ENCODE measurements around the gene DUSP10. TPM values are rescaled to one million over a fixed set of nuclear protein-coding genes. Genes with fewer than 3 reads are reported as not detected.

DUSP10 gene
- total RNA-seq, 1 donor: 62.2 TPM

DNA sequence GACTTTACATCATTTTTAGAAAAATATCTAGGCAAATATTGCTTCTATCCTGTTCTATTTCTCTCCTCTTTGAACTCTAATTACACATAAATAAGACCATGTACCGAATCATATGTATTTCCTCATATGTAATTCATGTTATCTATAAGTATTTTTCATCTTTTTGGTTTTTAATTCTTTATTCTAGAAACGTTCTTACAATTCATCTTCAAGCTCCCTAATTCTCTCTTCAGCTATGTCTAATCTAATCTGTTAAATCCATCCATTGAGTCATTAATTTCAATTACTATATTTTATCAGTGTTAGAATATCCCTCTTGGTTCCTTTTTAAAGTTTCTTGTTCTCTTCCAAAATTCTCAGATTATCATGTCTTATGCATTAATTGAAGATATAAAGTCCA, 61.8 kb downstream of the DUSP10 start:
- Histone ChIP-seq H3K36me3 (ENCODE audit: insufficient read depth, low read length) (no peaks in the 10 kb centered on the region), H3K4me2 (ENCODE audit: insufficient read depth, low read length) (no peak overlapping the region), H3K9me3 (ENCODE audit: low read depth, low read length) (no peaks in the 10 kb centered on the region), H3K4me1 (ENCODE audit: insufficient read depth, low read length) (no peaks in the 10 kb centered on the region), H3K79me2 (ENCODE audit: insufficient read depth, low read length) (no peaks in the 10 kb centered on the region), H3K27me3 (ENCODE audit: insufficient read depth, low read length) (no peaks in the 10 kb centered on the region), H3K27ac (ENCODE audit: low read depth, low read length) (no peak overlapping the region), H2AFZ (ENCODE audit: low read length) (no peak overlapping the region), H3K4me3 (ENCODE audit: insufficient read depth, low read length) (no peak overlapping the region), H4K20me1 (ENCODE audit: insufficient read depth, low read length) (no peaks in the 10 kb centered on the region)
- TF ChIP-seq, protein P1, sequence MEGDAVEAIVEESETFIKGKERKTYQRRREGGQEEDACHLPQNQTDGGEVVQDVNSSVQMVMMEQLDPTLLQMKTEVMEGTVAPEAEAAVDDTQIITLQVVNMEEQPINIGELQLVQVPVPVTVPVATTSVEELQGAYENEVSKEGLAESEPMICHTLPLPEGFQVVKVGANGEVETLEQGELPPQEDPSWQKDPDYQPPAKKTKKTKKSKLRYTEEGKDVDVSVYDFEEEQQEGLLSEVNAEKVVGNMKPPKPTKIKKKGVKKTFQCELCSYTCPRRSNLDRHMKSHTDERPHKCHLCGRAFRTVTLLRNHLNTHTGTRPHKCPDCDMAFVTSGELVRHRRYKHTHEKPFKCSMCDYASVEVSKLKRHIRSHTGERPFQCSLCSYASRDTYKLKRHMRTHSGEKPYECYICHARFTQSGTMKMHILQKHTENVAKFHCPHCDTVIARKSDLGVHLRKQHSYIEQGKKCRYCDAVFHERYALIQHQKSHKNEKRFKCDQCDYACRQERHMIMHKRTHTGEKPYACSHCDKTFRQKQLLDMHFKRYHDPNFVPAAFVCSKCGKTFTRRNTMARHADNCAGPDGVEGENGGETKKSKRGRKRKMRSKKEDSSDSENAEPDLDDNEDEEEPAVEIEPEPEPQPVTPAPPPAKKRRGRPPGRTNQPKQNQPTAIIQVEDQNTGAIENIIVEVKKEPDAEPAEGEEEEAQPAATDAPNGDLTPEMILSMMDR (IDR thresholded peaks at IDR 0.05; ENCODE audit: extremely low read depth, low read depth, low read length): no peak
- no peak for DNase-seq (ENCODE audit: insufficient read length, low spot score, missing footprints)

GRCh38 chr1:221678014-221678413, 63.9 kb downstream of the DUSP10 start:
- H3K36me3 ChIP-seq (ENCODE audit: insufficient read depth, low read length): no peaks in the 10 kb centered on the region
- TF ChIP-seq, protein P1 (IDR thresholded peaks at IDR 0.05; ENCODE audit: extremely low read depth, low read depth, low read length): no peak
- H3K4me2 ChIP-seq (ENCODE audit: insufficient read depth, low read length): no peak overlapping the region
- no peak overlapping the region for H3K4me3 ChIP-seq (ENCODE audit: insufficient read depth, low read length)
- no peak overlapping the region for H2AFZ ChIP-seq (ENCODE audit: low read length)
- H4K20me1 ChIP-seq (ENCODE audit: insufficient read depth, low read length): no peaks in the 10 kb centered on the region
- DNase-seq (ENCODE audit: insufficient read length, low spot score, missing footprints): no peak
- no peaks in the 10 kb centered on the region for H3K9me3 ChIP-seq (ENCODE audit: low read depth, low read length)
- no peaks in the 10 kb centered on the region for H3K27me3 ChIP-seq (ENCODE audit: insufficient read depth, low read length)
- no peaks in the 10 kb centered on the region for H3K79me2 ChIP-seq (ENCODE audit: insufficient read depth, low read length)
- H3K27ac ChIP-seq (ENCODE audit: low read depth, low read length): no peak overlapping the region
- H3K4me1 ChIP-seq (ENCODE audit: insufficient read depth, low read length): no peaks in the 10 kb centered on the region

DNA sequence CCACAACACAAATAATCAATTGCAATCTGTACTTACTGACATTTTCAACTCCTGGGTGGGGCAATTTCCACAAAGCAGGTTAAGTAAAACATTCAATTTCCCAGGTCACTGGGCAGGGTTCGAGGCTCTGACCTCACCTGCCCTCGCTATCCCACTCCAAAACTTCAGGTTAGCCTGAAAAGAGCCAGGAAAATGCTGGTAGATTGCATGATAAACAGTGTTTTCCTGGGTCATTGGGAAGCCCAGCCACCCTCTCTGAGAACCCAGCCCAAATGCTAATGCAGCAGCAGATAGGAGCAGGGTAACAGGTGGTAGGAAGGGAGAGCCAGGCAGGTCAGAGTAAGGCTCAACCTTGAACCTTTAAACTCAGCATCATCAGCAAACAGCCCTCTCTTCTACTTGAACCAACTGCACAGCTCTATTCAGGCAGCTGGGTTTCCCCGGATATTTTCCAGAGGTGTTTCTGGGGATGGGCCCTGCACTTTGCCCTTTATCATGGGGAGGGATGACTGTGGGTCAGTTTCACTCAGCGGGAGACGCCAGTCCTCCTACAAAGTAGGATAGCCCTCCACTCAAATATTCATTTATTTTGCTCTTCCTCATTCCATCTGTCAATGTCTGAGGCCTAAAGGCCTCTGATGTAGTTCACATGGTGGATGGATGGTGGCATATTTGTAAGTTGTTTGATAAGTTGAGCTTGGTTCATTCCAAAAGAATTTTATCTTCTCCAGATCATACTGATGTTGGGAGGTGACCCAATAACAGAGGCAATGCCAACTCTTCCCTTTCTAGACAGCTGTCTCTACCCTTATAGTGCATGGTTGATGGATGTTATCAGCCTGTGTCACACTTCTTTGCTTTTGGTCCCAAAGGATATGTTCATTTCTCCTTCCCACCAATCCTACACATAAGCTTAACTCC, 65.7 kb downstream of the DUSP10 start:
- Histone ChIP-seq H3K79me2 (ENCODE audit: insufficient read depth, low read length) (no peaks in the 10 kb centered on the region), H3K36me3 (ENCODE audit: insufficient read depth, low read length) (no peaks in the 10 kb centered on the region), H3K4me2 (ENCODE audit: insufficient read depth, low read length) (no peak overlapping the region), H3K4me1 (ENCODE audit: insufficient read depth, low read length) (peaks cover 15% of the 10 kb centered on the region), H3K27me3 (ENCODE audit: insufficient read depth, low read length) (no peaks in the 10 kb centered on the region), H3K27ac (ENCODE audit: low read depth, low read length) (no peak overlapping the region), H2AFZ (ENCODE audit: low read length) (no peak overlapping the region), H4K20me1 (ENCODE audit: insufficient read depth, low read length) (no peaks in the 10 kb centered on the region), H3K9me3 (ENCODE audit: low read depth, low read length) (no peaks in the 10 kb centered on the region), H3K4me3 (ENCODE audit: insufficient read depth, low read length) (no peak overlapping the region)
- TF ChIP-seq, protein P1 (IDR thresholded peaks at IDR 0.05; ENCODE audit: extremely low read depth, low read depth, low read length): no peak
- no peak for DNase-seq (ENCODE audit: insufficient read length, low spot score, missing footprints)

DNA sequence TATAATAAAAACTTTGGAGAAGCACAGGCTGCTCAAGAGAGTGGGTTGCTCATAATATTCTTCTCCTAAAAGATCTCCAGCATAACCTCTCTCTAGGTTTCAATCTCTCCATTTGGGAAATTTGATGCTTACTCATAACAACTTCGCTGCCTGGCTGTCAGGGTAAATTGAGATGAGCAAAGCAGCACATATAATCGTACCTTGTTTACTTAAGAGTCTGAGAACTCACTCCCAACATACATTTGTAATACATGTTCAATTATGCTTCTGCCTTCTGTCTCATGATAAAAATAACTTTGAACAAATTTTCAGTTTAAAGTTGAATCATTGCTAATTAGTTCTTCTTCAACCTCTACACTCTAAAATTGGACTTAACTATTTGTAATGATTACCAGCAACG, 68.9 kb downstream of the DUSP10 start:
- TF ChIP-seq, protein P1 (IDR thresholded peaks at IDR 0.05; ENCODE audit: extremely low read depth, low read depth, low read length): no peak
- Histone ChIP-seq H3K27ac (ENCODE audit: low read depth, low read length) (no peak overlapping the region), H4K20me1 (ENCODE audit: insufficient read depth, low read length) (no peaks in the 10 kb centered on the region), H3K79me2 (ENCODE audit: insufficient read depth, low read length) (no peaks in the 10 kb centered on the region), H3K4me3 (ENCODE audit: insufficient read depth, low read length) (no peak overlapping the region), H2AFZ (ENCODE audit: low read length) (no peak overlapping the region), H3K27me3 (ENCODE audit: insufficient read depth, low read length) (no peaks in the 10 kb centered on the region), H3K4me2 (ENCODE audit: insufficient read depth, low read length) (no peak overlapping the region), H3K4me1 (ENCODE audit: insufficient read depth, low read length) (peaks cover 22% of the 10 kb centered on the region), H3K36me3 (ENCODE audit: insufficient read depth, low read length) (no peaks in the 10 kb centered on the region), H3K9me3 (ENCODE audit: low read depth, low read length) (no peaks in the 10 kb centered on the region)
- DNase-seq (ENCODE audit: insufficient read length, low spot score, missing footprints): no peak

All from osteoblast (primary cell).